ENCODE data around the gene ACOT6.
"Not testable (repeated sequence)": the region's sequence is repeated elsewhere in the genome, so short reads cannot be mapped to it uniquely, and the experiment has no call there.

The ACOT6 gene

GRCh38 chr14:73576391-73576790 lies 35.9 kb upstream of the ACOT6 start:
- Histone ChIP-seq H3K4me1 (ENCODE audit: control insufficient read depth, insufficient read depth, low read length) (no peaks in the 10 kb centered on the region), H3K9me3 (ENCODE audit: control insufficient read depth, insufficient read depth, low read depth, low read length) (no peaks in the 10 kb centered on the region), H3K27ac (ENCODE audit: extremely low read depth, low read depth, low read length) (no peak overlapping the region), H3K36me3 (ENCODE audit: control insufficient read depth in 2 of 2, insufficient read depth in 1 of 2, low read length in 2 of 2) (peaks cover 12 to 32% of the 10 kb centered on the region in 2 experiments; a peak in 2 of 3 replicates), H3K4me3 (ENCODE audit: low read depth, low read length) (no peak overlapping the region)
- POLR2A ChIA-PET: no interaction called here
- TF ChIP-seq ZBTB20 (tag by site-specific recombination; IDR thresholded peaks at IDR 0.05) (no peak), ZXDB (tag by site-specific recombination; IDR thresholded peaks at IDR 0.05) (no peak), KLF10 (tag by site-specific recombination; IDR thresholded peaks at IDR 0.05) (no peak), ZNF629 (tag by site-specific recombination; IDR thresholded peaks at IDR 0.05) (no peak), PRDM1 (tag by site-specific recombination; IDR thresholded peaks at IDR 0.05) (no peak), ZNF248 (tag by site-specific recombination; IDR thresholded peaks at IDR 0.05) (no peak), ZNF10 (tag by site-specific recombination; IDR thresholded peaks at IDR 0.05) (no peak), ZNF175 (tag by site-specific recombination; IDR thresholded peaks at IDR 0.05) (no peak), GLIS1 (tag by site-specific recombination; IDR thresholded peaks at IDR 0.05) (no peak), ZNF174 (tag by site-specific recombination; IDR thresholded peaks at IDR 0.05) (no peak), ZNF596 (tag by site-specific recombination; IDR thresholded peaks at IDR 0.05) (no peak), ZNF792 (tag by site-specific recombination; IDR thresholded peaks at IDR 0.05) (no peak)
- TF ChIP-seq, protein P1, sequence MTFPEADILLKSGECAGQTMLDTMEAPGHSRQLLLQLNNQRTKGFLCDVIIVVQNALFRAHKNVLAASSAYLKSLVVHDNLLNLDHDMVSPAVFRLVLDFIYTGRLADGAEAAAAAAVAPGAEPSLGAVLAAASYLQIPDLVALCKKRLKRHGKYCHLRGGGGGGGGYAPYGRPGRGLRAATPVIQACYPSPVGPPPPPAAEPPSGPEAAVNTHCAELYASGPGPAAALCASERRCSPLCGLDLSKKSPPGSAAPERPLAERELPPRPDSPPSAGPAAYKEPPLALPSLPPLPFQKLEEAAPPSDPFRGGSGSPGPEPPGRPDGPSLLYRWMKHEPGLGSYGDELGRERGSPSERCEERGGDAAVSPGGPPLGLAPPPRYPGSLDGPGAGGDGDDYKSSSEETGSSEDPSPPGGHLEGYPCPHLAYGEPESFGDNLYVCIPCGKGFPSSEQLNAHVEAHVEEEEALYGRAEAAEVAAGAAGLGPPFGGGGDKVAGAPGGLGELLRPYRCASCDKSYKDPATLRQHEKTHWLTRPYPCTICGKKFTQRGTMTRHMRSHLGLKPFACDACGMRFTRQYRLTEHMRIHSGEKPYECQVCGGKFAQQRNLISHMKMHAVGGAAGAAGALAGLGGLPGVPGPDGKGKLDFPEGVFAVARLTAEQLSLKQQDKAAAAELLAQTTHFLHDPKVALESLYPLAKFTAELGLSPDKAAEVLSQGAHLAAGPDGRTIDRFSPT (tag by site-specific recombination; IDR thresholded peaks at IDR 0.05): no peak
- CTCF ChIA-PET: no interaction called here

DNA sequence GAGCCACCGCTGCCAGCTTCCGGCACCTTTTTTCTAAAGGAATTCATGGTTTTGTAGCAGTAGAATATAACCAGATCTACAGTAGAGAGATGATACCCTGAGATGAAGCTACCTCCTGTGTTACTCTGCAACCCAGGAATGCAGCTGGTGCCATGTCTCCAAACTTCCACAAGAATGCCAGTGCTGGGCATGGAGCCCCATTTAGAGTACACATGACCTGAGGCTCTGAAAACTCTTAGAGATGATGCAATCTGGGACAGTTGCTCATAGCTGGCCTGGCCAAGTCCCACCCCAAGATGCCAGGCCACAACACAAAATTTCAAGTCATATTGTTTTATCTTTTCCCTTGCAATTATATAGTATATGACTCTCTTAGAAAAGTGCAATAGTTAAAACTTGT lies 35.1 kb upstream of the ACOT6 start:
- CTCF ChIA-PET; H3K4me1 ChIP-seq (ENCODE audit: control insufficient read depth, insufficient read depth, low read length); H3K4me3 ChIP-seq (ENCODE audit: low read depth, low read length); H3K9me3 ChIP-seq (ENCODE audit: control insufficient read depth, insufficient read depth, low read depth, low read length); POLR2A ChIA-PET; H3K27ac ChIP-seq (ENCODE audit: extremely low read depth, low read depth, low read length): not testable (repeated sequence)
- H3K36me3 ChIP-seq (ENCODE audit: control insufficient read depth in 2 of 2, insufficient read depth in 1 of 2, low read length in 2 of 2): peaks cover 12 to 32% of the 10 kb centered on the region in 2 experiments; a peak in 2 of 3 replicates

GRCh38 chr14:73582102-73582979 lies 30.0 kb upstream of the ACOT6 start:
- H3K27ac ChIP-seq (ENCODE audit: extremely low read depth, low read depth, low read length); H3K4me3 ChIP-seq (ENCODE audit: low read depth, low read length); H3K4me1 ChIP-seq (ENCODE audit: control insufficient read depth, insufficient read depth, low read length); CTCF ChIA-PET; POLR2A ChIA-PET; H3K9me3 ChIP-seq (ENCODE audit: control insufficient read depth, insufficient read depth, low read depth, low read length): not testable (repeated sequence)
- peaks cover 5 to 12% of the 10 kb centered on the region in 2 experiments; a peak in 2 of 3 replicates for H3K36me3 ChIP-seq (ENCODE audit: control insufficient read depth in 2 of 2, insufficient read depth in 1 of 2, low read length in 2 of 2)

GRCh38 chr14:73588695-73589094 lies 23.6 kb upstream of the ACOT6 start:
- POLR2A ChIA-PET: interaction anchor here (0.6 to 1.6 kb wide), 2 partner anchors 20 to 52 kb away, joined by 4 to 5 read pairs; partner anchors contain the start of genes ACOT1 and ACOT2
- Histone ChIP-seq H3K36me3 (ENCODE audit: control insufficient read depth in 2 of 2, insufficient read depth in 1 of 2, low read length in 2 of 2) (no peaks in the 10 kb centered on the region), H3K4me3 (ENCODE audit: low read depth, low read length) (no peak overlapping the region), H3K4me1 (ENCODE audit: control insufficient read depth, insufficient read depth, low read length) (no peaks in the 10 kb centered on the region), H3K9me3 (ENCODE audit: control insufficient read depth, insufficient read depth, low read depth, low read length) (no peaks in the 10 kb centered on the region), H3K27ac (ENCODE audit: extremely low read depth, low read depth, low read length) (no peak overlapping the region)
- CTCF ChIA-PET: interaction anchor here (0.6 to 1.8 kb wide), 3 partner anchors 9 to 19 kb away, joined by 3 to 5 read pairs (median 4); no protein-coding TSS in a partner anchor
- TF ChIP-seq TCF7L2 (IDR thresholded peaks at IDR 0.05; ENCODE audit: borderline replicate concordance, low read depth, low read length) (no peak), ZNF549 (tag by site-specific recombination; IDR thresholded peaks at IDR 0.05) (no peak), ZSCAN30 (tag by site-specific recombination; IDR thresholded peaks at IDR 0.05) (no peak), GLIS1 (tag by site-specific recombination; IDR thresholded peaks at IDR 0.05) (no peak), ZNF521 (tag by site-specific recombination; IDR thresholded peaks at IDR 0.05) (no peak), AEBP2 (tag by site-specific recombination; IDR thresholded peaks at IDR 0.05; ENCODE audit: borderline replicate concordance) (no peak)
- TF ChIP-seq, protein P2, sequence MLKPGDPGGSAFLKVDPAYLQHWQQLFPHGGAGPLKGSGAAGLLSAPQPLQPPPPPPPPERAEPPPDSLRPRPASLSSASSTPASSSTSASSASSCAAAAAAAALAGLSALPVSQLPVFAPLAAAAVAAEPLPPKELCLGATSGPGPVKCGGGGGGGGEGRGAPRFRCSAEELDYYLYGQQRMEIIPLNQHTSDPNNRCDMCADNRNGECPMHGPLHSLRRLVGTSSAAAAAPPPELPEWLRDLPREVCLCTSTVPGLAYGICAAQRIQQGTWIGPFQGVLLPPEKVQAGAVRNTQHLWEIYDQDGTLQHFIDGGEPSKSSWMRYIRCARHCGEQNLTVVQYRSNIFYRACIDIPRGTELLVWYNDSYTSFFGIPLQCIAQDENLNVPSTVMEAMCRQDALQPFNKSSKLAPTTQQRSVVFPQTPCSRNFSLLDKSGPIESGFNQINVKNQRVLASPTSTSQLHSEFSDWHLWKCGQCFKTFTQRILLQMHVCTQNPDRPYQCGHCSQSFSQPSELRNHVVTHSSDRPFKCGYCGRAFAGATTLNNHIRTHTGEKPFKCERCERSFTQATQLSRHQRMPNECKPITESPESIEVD (tag by site-specific recombination; IDR thresholded peaks at IDR 0.05): no peak
- TF ChIP-seq, protein P3, sequence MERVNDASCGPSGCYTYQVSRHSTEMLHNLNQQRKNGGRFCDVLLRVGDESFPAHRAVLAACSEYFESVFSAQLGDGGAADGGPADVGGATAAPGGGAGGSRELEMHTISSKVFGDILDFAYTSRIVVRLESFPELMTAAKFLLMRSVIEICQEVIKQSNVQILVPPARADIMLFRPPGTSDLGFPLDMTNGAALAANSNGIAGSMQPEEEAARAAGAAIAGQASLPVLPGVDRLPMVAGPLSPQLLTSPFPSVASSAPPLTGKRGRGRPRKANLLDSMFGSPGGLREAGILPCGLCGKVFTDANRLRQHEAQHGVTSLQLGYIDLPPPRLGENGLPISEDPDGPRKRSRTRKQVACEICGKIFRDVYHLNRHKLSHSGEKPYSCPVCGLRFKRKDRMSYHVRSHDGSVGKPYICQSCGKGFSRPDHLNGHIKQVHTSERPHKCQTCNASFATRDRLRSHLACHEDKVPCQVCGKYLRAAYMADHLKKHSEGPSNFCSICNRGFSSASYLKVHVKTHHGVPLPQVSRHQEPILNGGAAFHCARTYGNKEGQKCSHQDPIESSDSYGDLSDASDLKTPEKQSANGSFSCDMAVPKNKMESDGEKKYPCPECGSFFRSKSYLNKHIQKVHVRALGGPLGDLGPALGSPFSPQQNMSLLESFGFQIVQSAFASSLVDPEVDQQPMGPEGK (tag by site-specific recombination; IDR thresholded peaks at IDR 0.05): no peak
